Measurements from ENCODE around the gene SIGLEC12. TPM values are rescaled to one million over a fixed set of nuclear protein-coding genes. Genes with fewer than 3 reads are reported as not detected.

Gene SIGLEC12
- total RNA-seq, 3 donors from 2014 or later (not counting 1 experiment from before 2014, with no cell fraction given): 0.50 to 0.57 TPM; not detected in 1

- DNase-seq (no peak), ATAC-seq (no peak)
- Mint-ChIP-seq H3K36me3 (no peaks in the 10 kb centered on the region), H3K4me1 (no peaks in the 10 kb centered on the region), H3K4me3 (no peak overlapping the region), H3K27ac (no peak overlapping the region), H3K9me3 (no peaks in the 10 kb centered on the region), H3K27me3 (ENCODE audit: low read depth in 2 of 2) (peaks cover 6 to 12% of the 10 kb centered on the region in 2 donors)
- H3K36me3 ChIP-seq (ENCODE audit: control insufficient read depth, insufficient read depth, low read length): no peaks in the 10 kb centered on the region
- H3K9me3 ChIP-seq (ENCODE audit: control insufficient read depth, insufficient read depth, low read length): no peaks in the 10 kb centered on the region
- no peak overlapping the region for H3K4me3 ChIP-seq (ENCODE audit: low read length)
- no peak overlapping the region for H3K27ac ChIP-seq (ENCODE audit: low read length)
- no peaks in the 10 kb centered on the region for H3K27me3 ChIP-seq (ENCODE audit: control insufficient read depth, insufficient read depth, low read length)
- no peak for TF ChIP-seq CTCF (IDR thresholded peaks at IDR 0.05)
- intact Hi-C loops (cut with micrococcal nuclease): no loop called here
- 43% methylated on average over 1 of the region's 3 CpGs for WGBS (ENCODE audit: insufficient coverage)
- no peaks in the 10 kb centered on the region for H3K4me1 ChIP-seq (ENCODE audit: control insufficient read depth, insufficient read depth, low read length)
These were observed 6.6 kb upstream of the SIGLEC12 start for GRCh38 chr19:51508059-51508733.

GRCh38 chr19:51507640-51508058, 6.0 kb upstream of the SIGLEC12 start:
- Mint-ChIP-seq H3K9me3 (no peaks in the 10 kb centered on the region), H3K4me1 (no peaks in the 10 kb centered on the region), H3K4me3 (no peak overlapping the region), H3K27ac (no peak overlapping the region), H3K36me3 (no peaks in the 10 kb centered on the region), H3K27me3 (ENCODE audit: low read depth in 2 of 2) (peaks cover 6% of the 10 kb centered on the region in 2 donors)
- H3K27ac ChIP-seq (ENCODE audit: low read length): no peak overlapping the region
- intact Hi-C loops (cut with micrococcal nuclease): no loop called here
- 77% methylated on average over 5 of the region's 6 CpGs for WGBS (ENCODE audit: insufficient coverage)
- H3K4me3 ChIP-seq (ENCODE audit: low read length): no peak overlapping the region
- TF ChIP-seq CTCF (IDR thresholded peaks at IDR 0.05): no peak
- DNase-seq: no peak
- H3K9me3 ChIP-seq (ENCODE audit: control insufficient read depth, insufficient read depth, low read length): no peaks in the 10 kb centered on the region
- H3K36me3 ChIP-seq (ENCODE audit: control insufficient read depth, insufficient read depth, low read length): no peaks in the 10 kb centered on the region
- ATAC-seq: no peak
- H3K27me3 ChIP-seq (ENCODE audit: control insufficient read depth, insufficient read depth, low read length): no peaks in the 10 kb centered on the region
- peaks cover under 1% of the 10 kb centered on the region for H3K4me1 ChIP-seq (ENCODE audit: control insufficient read depth, insufficient read depth, low read length)

GRCh38 chr19:51507192-51507591, 5.6 kb upstream of the SIGLEC12 start:
- no peak for TF ChIP-seq CTCF (IDR thresholded peaks at IDR 0.05)
- no peaks in the 10 kb centered on the region for H3K9me3 Mint-ChIP-seq
- H3K36me3 ChIP-seq (ENCODE audit: control insufficient read depth, insufficient read depth, low read length): no peaks in the 10 kb centered on the region
- H3K9me3 ChIP-seq (ENCODE audit: control insufficient read depth, insufficient read depth, low read length): no peaks in the 10 kb centered on the region
- 77% methylated on average over 3 of the region's 3 CpGs for WGBS (ENCODE audit: insufficient coverage)
- H3K4me1 ChIP-seq (ENCODE audit: control insufficient read depth, insufficient read depth, low read length): peaks cover 5% of the 10 kb centered on the region
- no peak overlapping the region for H3K27ac Mint-ChIP-seq
- intact Hi-C loops (cut with micrococcal nuclease): no loop called here
- no peaks in the 10 kb centered on the region for H3K27me3 ChIP-seq (ENCODE audit: control insufficient read depth, insufficient read depth, low read length)
- no peak overlapping the region for H3K4me3 ChIP-seq (ENCODE audit: low read length)
- H3K4me1 Mint-ChIP-seq: peaks cover 0 to 4% of the 10 kb centered on the region in 2 donors
- ATAC-seq: no peak
- no peak overlapping the region for H3K27ac ChIP-seq (ENCODE audit: low read length)
- DNase-seq: no peak
- H3K4me3 Mint-ChIP-seq: no peak overlapping the region
- H3K36me3 Mint-ChIP-seq: no peaks in the 10 kb centered on the region
- peaks cover 2 to 6% of the 10 kb centered on the region in 2 donors for H3K27me3 Mint-ChIP-seq (ENCODE audit: low read depth in 2 of 2)

- no peak for TF ChIP-seq CTCF (IDR thresholded peaks at IDR 0.05)
- WGBS (ENCODE audit: insufficient coverage): 64% methylated on average over 3 of the region's 3 CpGs
- Mint-ChIP-seq H3K4me3 (no peak overlapping the region), H3K27ac (no peak overlapping the region), H3K4me1 (peaks cover 7 to 15% of the 10 kb centered on the region in 2 donors), H3K36me3 (no peaks in the 10 kb centered on the region), H3K27me3 (ENCODE audit: low read depth in 2 of 2) (peaks cover 0 to 4% of the 10 kb centered on the region in 2 donors), H3K9me3 (no peaks in the 10 kb centered on the region)
- DNase-seq (no peak), ATAC-seq (no peak)
- no peaks in the 10 kb centered on the region for H3K9me3 ChIP-seq (ENCODE audit: control insufficient read depth, insufficient read depth, low read length)
- no peaks in the 10 kb centered on the region for H3K27me3 ChIP-seq (ENCODE audit: control insufficient read depth, insufficient read depth, low read length)
- H3K36me3 ChIP-seq (ENCODE audit: control insufficient read depth, insufficient read depth, low read length): no peaks in the 10 kb centered on the region
- H3K27ac ChIP-seq (ENCODE audit: low read length): no peak overlapping the region
- H3K4me1 ChIP-seq (ENCODE audit: control insufficient read depth, insufficient read depth, low read length): peaks cover 17% of the 10 kb centered on the region
- no peak overlapping the region for H3K4me3 ChIP-seq (ENCODE audit: low read length)
- intact Hi-C loops (cut with micrococcal nuclease): no loop called here
These were observed 4.3 kb upstream of the SIGLEC12 start for GRCh38 chr19:51505904-51506303.

Measured in natural killer cell (primary cell).